IMR-90 (cell line): ENCODE results near the gene CELA2B.

Source experiments
- CEBPB ChIP-seq: IDR thresholded peaks from 2 replicates; pipeline ENCODE4 v1.6.1; 2012; ENCODE audit warnings: low read depth, low read length, improper control_type of control experiment
- CHD1 ChIP-seq: IDR thresholded peaks from 2 replicates; pipeline ENCODE4 v1.6.1; 2012; ENCODE audit warnings: low read depth, low read length, improper control_type of control experiment
- CTCF ChIP-seq: conservative IDR thresholded peaks from 2 replicates; pipeline ENCODE4 v1.5.1; 2012; ENCODE audit warnings: mild to moderate bottlenecking, low read depth, low read length, improper control_type of control experiment
- FOS ChIP-seq: fragments of 150-350 bp; IDR thresholded peaks from 2 replicates; pipeline ENCODE4 v1.6.1; 2016; ENCODE audit warnings: low read depth, low read length
- MAZ ChIP-seq: IDR thresholded peaks from 2 replicates; pipeline ENCODE4 v1.6.1; 2012; ENCODE audit warnings: low read depth, mild to moderate bottlenecking, low read length, improper control_type of control experiment, moderate library complexity, borderline replicate concordance
- MXI1 ChIP-seq: IDR thresholded peaks from 2 replicates; pipeline ENCODE4 v1.6.1; 2012; ENCODE audit warnings: low read depth, mild to moderate bottlenecking, low read length, moderate library complexity, borderline replicate concordance
- POLR2A ChIP-seq: IDR thresholded peaks from 2 replicates; pipeline ENCODE4 v1.6.1; 2012; ENCODE audit warnings: mild to moderate bottlenecking, low read depth, low read length
- RAD21 ChIP-seq: IDR thresholded peaks from 2 replicates; pipeline ENCODE4 v1.6.1; 2012; ENCODE audit warnings: low read length, improper control_type of control experiment
- RFX5 ChIP-seq: IDR thresholded peaks from 2 replicates; pipeline ENCODE4 v1.8.0; 2012; ENCODE audit warnings: low read depth, mild to moderate bottlenecking, low read length, moderate library complexity
- SMC3 ChIP-seq: fragments of 150-350 bp; IDR thresholded peaks from 2 replicates; pipeline ENCODE4 v1.6.1; 2016; ENCODE audit warnings: low read depth, mild to moderate bottlenecking, antibody characterized with exemption, low read length, moderate library complexity
- USF2 ChIP-seq: fragments of 150-350 bp; IDR thresholded peaks from 2 replicates; pipeline ENCODE4 v1.6.1; 2017; ENCODE audit warnings: mild to moderate bottlenecking, antibody characterized with exemption, low read length, low read depth

GRCh38 chr1:15475752-15476314, at the start of gene CELA2B:
- TF ChIP-seq CTCF (no peak), RFX5 (no peak), POLR2A (no peak), MXI1 (no peak), SMC3 (no peak), USF2 (no peak), CEBPB (no peak), RAD21 (no peak), FOS (no peak), CHD1 (no peak), MAZ (no peak)
